ENCODE results near the gene KIF5A. TPM values are rescaled to one million over a fixed set of nuclear protein-coding genes. Genes with fewer than 3 reads are reported as not detected.

KIF5A gene
- total and polyA plus RNA-seq, 2 of the 4 experiments (the other 2 are of a cell fraction): 0.15 to 0.18 TPM

- intact Hi-C loops (cut with micrococcal nuclease): no loop called here
- ATAC-seq (ENCODE audit: low read depth): no peak
- Histone ChIP-seq H3K36me3 (ENCODE audit: control insufficient read depth, insufficient read depth, low read length) (no peaks in the 10 kb centered on the region), H3K9me1 (ENCODE audit: insufficient read depth, low read length) (no peaks in the 10 kb centered on the region; the same call in 1 of the 2 replicates), H3K23ac (ENCODE audit: low read depth, low read length) (no peak overlapping the region), H2BK20ac (ENCODE audit: low read depth, low read length) (no peak overlapping the region), H3K4me2 (ENCODE audit: low read depth, low read length) (no peak overlapping the region), H2AK5ac (ENCODE audit: low read depth, low read length) (no peak overlapping the region), H4K5ac (ENCODE audit: low read depth, low read length) (no peak overlapping the region), H4K91ac (ENCODE audit: insufficient read depth, low read depth, low read length) (no peak overlapping the region), H3K27ac (ENCODE audit: insufficient read depth, low read length) (no peak overlapping the region), H4K8ac (ENCODE audit: low read depth in 2 of 2, low read length in 2 of 2) (no peak overlapping the region), H2AFZ (replicated peaks; ENCODE audit: low read length, poor library complexity) (no peak overlapping the region), H3K27me3 (ENCODE audit: control insufficient read depth, insufficient read depth, low read length) (peaks cover 36% of the 10 kb centered on the region), H3K9ac (ENCODE audit: low read depth, low read length) (no peak overlapping the region), H4K20me1 (ENCODE audit: insufficient read depth, low read length) (no peaks in the 10 kb centered on the region), H3K9me3 (ENCODE audit: control insufficient read depth, insufficient read depth, low read length) (no peaks in the 10 kb centered on the region), H2BK15ac (ENCODE audit: low read depth, low read length) (no peak overlapping the region), H3K4me3 (ENCODE audit: insufficient read depth, low read depth, low read length) (no peak overlapping the region), H3K4ac (ENCODE audit: low read depth, low read length) (no peak overlapping the region), H3K56ac (ENCODE audit: extremely low read depth, insufficient read depth, low read length) (no peak overlapping the region), H3K18ac (ENCODE audit: low read depth, low read length) (no peak overlapping the region), H2BK5ac (ENCODE audit: low read depth, low read length, poor library complexity, severe bottlenecking) (no peak overlapping the region), H2BK120ac (ENCODE audit: low read depth, low read length) (no peak overlapping the region), H3K79me1 (ENCODE audit: low read depth in 1 of 2, low read length in 2 of 2) (no peaks in the 10 kb centered on the region), H3K4me1 (ENCODE audit: control insufficient read depth, insufficient read depth, low read length) (no peaks in the 10 kb centered on the region), H3K14ac (replicated peaks; ENCODE audit: low read depth, low read length) (no peak overlapping the region), H2AK9ac (replicated peaks; ENCODE audit: low read depth, low read length, poor library complexity) (no peak overlapping the region)
- no TSS peak for BruUV-seq (replicated peaks)
- in situ Hi-C loops (cut with MboI; ENCODE audit: low sequenced_read_pairs): loop anchor here (10.0 kb wide), 1 partner anchor 150 kb away; the partner anchor contains the start of gene AGAP2
- CTCF ChIA-PET: interaction anchor here (0.7 to 1.7 kb wide), 4 partner anchors 36 to 48 kb away, joined by 3 to 11 read pairs (median 5); partner anchors contain the start of gene B4GALNT1
- POLR2A ChIA-PET (ENCODE audit: unreplicated experiment): interaction anchor here (0.6 kb wide), 1 partner anchor 55 kb away, joined by 3 read pairs; no protein-coding TSS in a partner anchor
- no CpG with 5 or more reads among the region's 2 CpGs for WGBS, 2 experiments (ENCODE audit: extremely low coverage in 2 of 2, insufficient read length in 1 of 2)
- no peak for DNase-seq
- dilution Hi-C loops (cut with HindIII; ENCODE audit: low sequenced_read_pairs, unreplicated experiment): no loop called here
- TF ChIP-seq FOS (IDR thresholded peaks at IDR 0.05; ENCODE audit: low read depth, low read length): no peak
- TF ChIP-seq CEBPB (IDR thresholded peaks at IDR 0.05; ENCODE audit: low read depth, low read length): no peak
- TF ChIP-seq RCOR1 (IDR thresholded peaks at IDR 0.05; ENCODE audit: insufficient replicate concordance, low read length): no peak
- TF ChIP-seq, protein P1, sequence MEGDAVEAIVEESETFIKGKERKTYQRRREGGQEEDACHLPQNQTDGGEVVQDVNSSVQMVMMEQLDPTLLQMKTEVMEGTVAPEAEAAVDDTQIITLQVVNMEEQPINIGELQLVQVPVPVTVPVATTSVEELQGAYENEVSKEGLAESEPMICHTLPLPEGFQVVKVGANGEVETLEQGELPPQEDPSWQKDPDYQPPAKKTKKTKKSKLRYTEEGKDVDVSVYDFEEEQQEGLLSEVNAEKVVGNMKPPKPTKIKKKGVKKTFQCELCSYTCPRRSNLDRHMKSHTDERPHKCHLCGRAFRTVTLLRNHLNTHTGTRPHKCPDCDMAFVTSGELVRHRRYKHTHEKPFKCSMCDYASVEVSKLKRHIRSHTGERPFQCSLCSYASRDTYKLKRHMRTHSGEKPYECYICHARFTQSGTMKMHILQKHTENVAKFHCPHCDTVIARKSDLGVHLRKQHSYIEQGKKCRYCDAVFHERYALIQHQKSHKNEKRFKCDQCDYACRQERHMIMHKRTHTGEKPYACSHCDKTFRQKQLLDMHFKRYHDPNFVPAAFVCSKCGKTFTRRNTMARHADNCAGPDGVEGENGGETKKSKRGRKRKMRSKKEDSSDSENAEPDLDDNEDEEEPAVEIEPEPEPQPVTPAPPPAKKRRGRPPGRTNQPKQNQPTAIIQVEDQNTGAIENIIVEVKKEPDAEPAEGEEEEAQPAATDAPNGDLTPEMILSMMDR (conservative IDR thresholded peaks at IDR 0.05; ENCODE audit: low read depth, low read length): no peak
- no peak for TF ChIP-seq CHD1 (IDR thresholded peaks at IDR 0.05; ENCODE audit: low read depth, low read length)
- TF ChIP-seq ELK1 (IDR thresholded peaks at IDR 0.05; ENCODE audit: borderline replicate concordance, low read depth, low read length): no peak
- no peak for TF ChIP-seq USF2 (IDR thresholded peaks at IDR 0.05; ENCODE audit: low read depth, low read length)
- no peak for TF ChIP-seq POLR2A (IDR thresholded peaks at IDR 0.05; ENCODE audit: low read depth, low read length)
- no peak for TF ChIP-seq NFE2L2 (IDR thresholded peaks at IDR 0.05; ENCODE audit: low read depth, low read length)
- no peak for TF ChIP-seq MAZ (IDR thresholded peaks at IDR 0.05; ENCODE audit: borderline replicate concordance, low read depth, low read length)
- no peak for TF ChIP-seq MXI1 (IDR thresholded peaks at IDR 0.05; ENCODE audit: borderline replicate concordance, low read depth, low read length)
These were observed 35.3 kb downstream of the KIF5A start for GRCh38 chr12:57585156-57585555.
